GM23338 (cell line): ENCODE data around the gene RAB8B. TPM values are rescaled to one million over a fixed set of nuclear protein-coding genes. Genes with fewer than 3 reads are reported as not detected.

ENCODE experiments used
- ATAC-seq: fragments of 200-7000 bp; cut with Tn5 transposase; 3 replicates; pipeline ENCODE4 v1.9.1; 2020
- DNase-seq: peaks from one replicate; pipeline ENCODE4 v3.0.0-alpha.2; 2015; ENCODE audit warnings: low spot score
- H2AFZ ChIP-seq: fragments of 200-600 bp; sonication (generic); 2 replicates; pipeline ENCODE4 v1.8.0; 2016; ENCODE audit warnings: antibody characterized with exemption, mild to moderate bottlenecking, moderate library complexity
- H3F3A ChIP-seq: fragments of 200-600 bp; sonication (generic); replicated peaks from 2 replicates; pipeline ENCODE4 v1.8.0; 2017; ENCODE audit warnings: antibody characterized with exemption, mixed run types, low read depth
- H3K27ac ChIP-seq: fragments of 200-600 bp; sonication (generic); 2 replicates; pipeline ENCODE4 v1.6.1; 2016; ENCODE audit warnings: low read depth
- H3K27me3 ChIP-seq: fragments of 200-600 bp; sonication (generic); 2 replicates; pipeline ENCODE4 v1.8.0; 2016; ENCODE audit warnings: mild to moderate bottlenecking, mixed run types, moderate library complexity; ENCODE audit not compliant: insufficient read depth
- H3K36me3 ChIP-seq: fragments of 200-600 bp; sonication (generic); 2 replicates; pipeline ENCODE4 v1.8.0; 2016; ENCODE audit warnings: mild to moderate bottlenecking; ENCODE audit not compliant: insufficient read depth
- H3K4me1 ChIP-seq: fragments of 200-600 bp; sonication (generic); 2 replicates; pipeline ENCODE4 v1.8.0; 2016; ENCODE audit warnings: mild to moderate bottlenecking, moderate library complexity; ENCODE audit not compliant: insufficient read depth
- H3K4me2 ChIP-seq: fragments of 200-600 bp; sonication (generic); 2 replicates; pipeline ENCODE4 v1.7.1; 2017; ENCODE audit warnings: mixed run types
- H3K4me3 ChIP-seq: fragments of 200-600 bp; sonication (generic); 2 replicates; pipeline ENCODE4 v1.6.1; 2016; ENCODE audit warnings: mixed run types
- H3K79me2 ChIP-seq: fragments of 200-600 bp; sonication (generic); replicated peaks from 2 replicates; pipeline ENCODE4 v1.8.0; 2017; ENCODE audit warnings: mild to moderate bottlenecking; ENCODE audit not compliant: insufficient read depth
- H3K9me2 ChIP-seq: fragments of 200-600 bp; sonication (generic); 2 replicates; pipeline ENCODE4 v1.8.0; 2017; ENCODE audit not compliant: insufficient read depth
- H4K20me1 ChIP-seq: fragments of 200-600 bp; sonication (generic); replicated peaks from 2 replicates; pipeline ENCODE4 v1.8.0; 2017; ENCODE audit warnings: mild to moderate bottlenecking; ENCODE audit not compliant: insufficient read depth
- H3K27ac Mint-ChIP-seq: 2 replicates; pipeline ENCODE4 v1.8.0; 2020; ENCODE audit warnings: inconsistent platforms, mild to moderate bottlenecking, moderate library complexity, mixed read lengths
- H3K27me3 Mint-ChIP-seq: 3 replicates; pipeline ENCODE4 v1.8.0; 2022; ENCODE audit warnings: low read depth, mild to moderate bottlenecking, moderate library complexity, mixed read lengths, inconsistent platforms; ENCODE audit not compliant: insufficient read depth, poor library complexity
- H3K36me3 Mint-ChIP-seq: 3 replicates; pipeline ENCODE4 v1.8.0; 2021; ENCODE audit warnings: low read depth, mild to moderate bottlenecking, inconsistent platforms, moderate library complexity, mixed read lengths
- H3K4me1 Mint-ChIP-seq: 3 replicates; pipeline ENCODE4 v1.8.0; 2020; ENCODE audit warnings: mild to moderate bottlenecking, inconsistent platforms, mixed read lengths
- H3K4me3 Mint-ChIP-seq: 3 replicates; pipeline ENCODE4 v1.8.0; 2021; ENCODE audit warnings: moderate library complexity, mild to moderate bottlenecking, inconsistent platforms, mixed read lengths
- H3K9me3 Mint-ChIP-seq: 3 replicates; pipeline ENCODE4 v1.8.0; 2020; ENCODE audit warnings: moderate library complexity, mild to moderate bottlenecking, inconsistent platforms, mixed read lengths
- CREB1 ChIP-seq: fragments of 250-450 bp; sonication (Bioruptor Pico); IDR thresholded peaks from 2 replicates; pipeline ENCODE4 v1.5.0; 2020; ENCODE audit warnings: low read depth, mild to moderate bottlenecking, moderate library complexity
- CTCF ChIP-seq, 2 experiments: fragments of 200-600 bp in 1 of 2; sonication (generic) in 1 of 2; conservative IDR thresholded peaks; 2 replicates each; pipeline versions ENCODE4 v1.5.1 to v1.6.1; 2016 to 2017; ENCODE audit warnings: antibody characterized with exemption in 2 of 2, low read depth in 2 of 2, mild to moderate bottlenecking in 2 of 2, moderate library complexity in 1 of 2
- ETS1 ChIP-seq: IDR thresholded peaks from 2 replicates; pipeline ENCODE4 v1.6.1; 2016; ENCODE audit warnings: antibody characterized with exemption
- EZH2 ChIP-seq: fragments of 200-600 bp; sonication (generic); IDR thresholded peaks from one replicate; pipeline ENCODE4 v1.8.0; 2017; ENCODE audit warnings: antibody characterized with exemption, mild to moderate bottlenecking, low read depth; ENCODE audit not compliant: unreplicated experiment
- JUNB ChIP-seq: IDR thresholded peaks from one replicate; pipeline ENCODE4 v1.6.1; 2016; ENCODE audit warnings: antibody characterized with exemption; ENCODE audit not compliant: unreplicated experiment
- NANOG ChIP-seq: IDR thresholded peaks from 2 replicates; pipeline ENCODE4 v1.6.1; 2016; ENCODE audit warnings: antibody characterized with exemption, borderline replicate concordance
- POLR2AphosphoS5 ChIP-seq: IDR thresholded peaks from 2 replicates; pipeline ENCODE4 v1.6.1; 2016; ENCODE audit warnings: antibody characterized with exemption, low read depth
- REST ChIP-seq: IDR thresholded peaks from one replicate; pipeline ENCODE4 v1.6.1; 2018; ENCODE audit warnings: antibody characterized with exemption; ENCODE audit not compliant: unreplicated experiment
- STAT1 ChIP-seq: IDR thresholded peaks from one replicate; pipeline ENCODE4 v1.6.1; 2016; ENCODE audit warnings: antibody characterized with exemption; ENCODE audit not compliant: unreplicated experiment
- ZNF114 ChIP-seq: fragments of 250-450 bp; sonication (Bioruptor Pico); IDR thresholded peaks from 2 replicates; pipeline ENCODE4 v1.5.0; 2020; ENCODE audit warnings: mild to moderate bottlenecking, moderate library complexity
- polyA plus RNA-seq: library from polyadenylated mRNA; unstranded; fragments of >200 nt; fragmentation: Nextera tagmentation; extraction: Ambion mirVana; gene quantifications from 2 replicates; pipeline ENCODE4 v1.2.1, GENCODE V29; 2016
- total RNA-seq: library from RNA; depleted of rRNA; stranded (reverse); fragments of >200 nt; shearing (Covaris generic); gene quantifications from 2 replicates; pipeline ENCODE4 v1.2.3, GENCODE V29; 2014

RAB8B gene
- total and polyA plus RNA-seq, 2 experiments from 2014 or later: 23.2 to 41.7 TPM

- TF ChIP-seq REST (no peak), CTCF (conservative IDR thresholded peaks at IDR 0.05; ENCODE audit: low read depth in 2 of 2) (no peak), NANOG (no peak), JUNB (no peak), EZH2 (no peak), STAT1 (no peak), ZNF114 (no peak), ETS1 (no peak)
Observed at GRCh38 chr15:63231206-63231605, 41.8 kb downstream of the RAB8B start (continued).

GRCh38 chr15:63231706-63232105 is 42.3 kb downstream of the RAB8B start:
- peaks cover 9% of the 10 kb centered on the region; the same call in 2 of the 3 replicates for H3K4me1 Mint-ChIP-seq
- no peaks in the 10 kb centered on the region for H3K9me3 Mint-ChIP-seq
- no peak overlapping the region for H3K27ac Mint-ChIP-seq
- Histone ChIP-seq H3K36me3 (no peaks in the 10 kb centered on the region), H3F3A (no peaks in the 10 kb centered on the region), H3K4me1 (no peaks in the 10 kb centered on the region; the same call in 1 of the 2 replicates), H3K27ac (no peak overlapping the region), H3K4me3 (no peak overlapping the region), H3K9me2 (no peaks in the 10 kb centered on the region), H3K4me2 (no peak overlapping the region), H3K79me2 (peaks cover 8% of the 10 kb centered on the region; the same call in 1 of the 2 replicates), H4K20me1 (peaks cover 5% of the 10 kb centered on the region; the same call in 1 of the 2 replicates), H2AFZ (no peak overlapping the region), H3K27me3 (no peaks in the 10 kb centered on the region)
- no peaks in the 10 kb centered on the region for H3K36me3 Mint-ChIP-seq
- no peak overlapping the region for H3K4me3 Mint-ChIP-seq
- DNase-seq: no peak
- ATAC-seq: no peak
- no peaks in the 10 kb centered on the region for H3K27me3 Mint-ChIP-seq
- no peak for TF ChIP-seq ETS1
- no peak for TF ChIP-seq CREB1 (CRISPR knock-in tag)
- no peak for TF ChIP-seq REST
- no peak for TF ChIP-seq POLR2AphosphoS5
- TF ChIP-seq EZH2: no peak
- TF ChIP-seq JUNB: no peak
